Colon (tissue), 2 donors: ENCODE results near the gene KLHL40.

Source experiments
- FAIRE-seq: peaks from 2 replicates; lab custom pipeline; 2012; peaks lifted over from hg19 to GRCh38; lab: Jason Lieb, UNC
- donor health status: control.
- donor health status: control.

The KLHL40 gene, protein sequence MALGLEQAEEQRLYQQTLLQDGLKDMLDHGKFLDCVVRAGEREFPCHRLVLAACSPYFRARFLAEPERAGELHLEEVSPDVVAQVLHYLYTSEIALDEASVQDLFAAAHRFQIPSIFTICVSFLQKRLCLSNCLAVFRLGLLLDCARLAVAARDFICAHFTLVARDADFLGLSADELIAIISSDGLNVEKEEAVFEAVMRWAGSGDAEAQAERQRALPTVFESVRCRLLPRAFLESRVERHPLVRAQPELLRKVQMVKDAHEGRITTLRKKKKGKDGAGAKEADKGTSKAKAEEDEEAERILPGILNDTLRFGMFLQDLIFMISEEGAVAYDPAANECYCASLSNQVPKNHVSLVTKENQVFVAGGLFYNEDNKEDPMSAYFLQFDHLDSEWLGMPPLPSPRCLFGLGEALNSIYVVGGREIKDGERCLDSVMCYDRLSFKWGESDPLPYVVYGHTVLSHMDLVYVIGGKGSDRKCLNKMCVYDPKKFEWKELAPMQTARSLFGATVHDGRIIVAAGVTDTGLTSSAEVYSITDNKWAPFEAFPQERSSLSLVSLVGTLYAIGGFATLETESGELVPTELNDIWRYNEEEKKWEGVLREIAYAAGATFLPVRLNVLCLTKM

DNA sequence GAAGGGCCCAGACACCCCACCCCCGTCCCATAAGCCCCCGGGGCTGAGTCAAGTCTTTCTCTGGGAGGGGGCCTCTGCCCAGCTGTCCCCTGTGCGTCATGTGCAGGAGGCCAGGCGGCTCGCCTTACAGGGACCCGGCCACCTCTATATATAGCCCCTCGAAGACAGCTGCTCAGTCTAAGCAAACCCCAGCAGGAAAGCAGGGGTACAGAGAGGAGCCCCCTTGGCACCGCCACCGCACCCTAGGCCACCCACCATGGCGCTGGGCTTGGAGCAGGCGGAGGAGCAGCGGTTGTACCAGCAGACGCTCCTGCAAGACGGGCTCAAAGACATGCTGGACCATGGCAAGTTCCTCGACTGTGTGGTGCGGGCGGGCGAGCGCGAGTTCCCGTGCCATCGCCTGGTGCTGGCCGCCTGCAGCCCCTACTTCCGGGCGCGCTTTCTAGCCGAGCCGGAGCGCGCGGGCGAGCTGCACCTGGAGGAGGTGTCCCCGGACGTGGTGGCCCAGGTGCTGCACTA lies at the start of gene KLHL40:
KLHL40 (plus strand) TSS at position 175 of the 519 bp plus-strand sequence; CDS start at position 257, 82 bp downstream.
- no peak for FAIRE-seq

- FAIRE-seq, result no peak
Measured at GRCh38 chr3:42637001-42637400, 48.3 kb upstream of the KLHL40 start.

DNA sequence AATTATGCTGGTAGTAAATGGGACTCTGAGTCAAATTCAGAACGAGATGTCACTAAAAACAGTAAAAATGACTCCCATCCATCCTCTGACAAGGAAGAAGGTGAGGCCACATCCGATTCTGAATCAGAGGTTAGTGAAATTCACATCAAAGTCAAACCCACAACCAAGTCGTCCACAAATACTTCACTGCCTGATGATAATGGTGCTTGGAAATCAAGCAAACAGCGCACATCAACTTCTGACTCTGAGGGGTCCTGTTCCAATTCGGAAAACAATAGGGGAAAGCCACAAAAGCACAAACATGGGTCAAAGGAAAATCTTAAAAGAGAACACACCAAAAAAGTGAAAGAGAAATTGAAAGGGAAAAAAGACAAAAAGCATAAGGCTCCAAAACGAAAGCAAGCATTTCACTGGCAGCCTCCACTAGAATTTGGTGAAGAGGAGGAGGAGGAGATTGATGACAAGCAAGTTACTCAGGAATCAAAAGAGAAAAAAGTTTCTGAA lies 46.9 kb upstream of the KLHL40 start:
- no peak for FAIRE-seq

DNA sequence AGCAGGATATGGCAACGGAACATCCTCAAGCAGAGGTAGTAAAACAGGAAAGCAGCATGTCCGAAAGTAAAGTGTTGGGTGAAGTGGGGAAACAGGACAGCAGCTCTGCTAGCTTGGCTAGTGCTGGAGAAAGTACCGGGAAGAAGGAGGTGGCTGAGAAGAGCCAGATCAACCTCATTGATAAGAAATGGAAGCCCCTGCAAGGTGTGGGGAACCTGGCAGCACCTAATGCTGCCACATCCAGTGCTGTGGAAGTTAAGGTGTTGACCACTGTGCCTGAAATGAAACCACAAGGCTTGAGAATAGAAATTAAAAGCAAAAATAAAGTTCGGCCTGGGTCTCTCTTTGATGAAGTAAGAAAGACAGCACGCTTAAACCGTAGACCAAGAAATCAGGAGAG lies 46.1 kb upstream of the KLHL40 start:
- FAIRE-seq, result no peak

- no peak for FAIRE-seq
Measured at GRCh38 chr3:42640129-42640528, 45.2 kb upstream of the KLHL40 start.

GRCh38 chr3:42640771-42641370 lies 44.5 kb upstream of the KLHL40 start:
- FAIRE-seq, result no peak

GRCh38 chr3:42647821-42648459 lies 37.4 kb upstream of the KLHL40 start:
- no peak for FAIRE-seq

- no peak for FAIRE-seq
Measured at GRCh38 chr3:42649006-42649405, 36.3 kb upstream of the KLHL40 start.

DNA sequence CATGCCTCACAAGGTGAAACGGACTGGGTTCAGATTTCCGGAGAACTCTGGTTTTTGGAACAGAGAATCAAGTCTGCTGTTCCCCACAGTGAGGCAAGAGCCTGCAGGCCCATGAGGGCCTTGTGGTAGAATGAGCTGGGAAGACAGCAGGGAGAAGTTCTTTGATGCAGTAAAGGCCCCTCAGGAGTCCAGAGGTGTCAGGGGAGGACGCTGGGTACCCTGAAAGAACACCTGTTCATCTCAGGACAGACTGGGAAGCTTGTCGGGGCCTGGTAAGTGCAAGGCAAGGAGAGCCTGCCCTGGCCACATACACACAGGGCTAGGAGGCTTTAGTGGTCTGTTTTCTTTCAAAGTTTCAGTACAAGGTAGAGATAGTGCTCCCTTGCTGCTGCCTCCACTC lies 35.6 kb upstream of the KLHL40 start:
- no peak for FAIRE-seq

- no peak for FAIRE-seq
Measured at GRCh38 chr3:42651248-42652091, 33.9 kb upstream of the KLHL40 start.

GRCh38 chr3:42652251-42652610 lies 33.1 kb upstream of the KLHL40 start:
- FAIRE-seq, result no peak

GRCh38 chr3:42652611-42653302 lies 32.6 kb upstream of the KLHL40 start:
- FAIRE-seq, result no peak

GRCh38 chr3:42653303-42653559 lies 32.1 kb upstream of the KLHL40 start:
- no peak for FAIRE-seq

DNA sequence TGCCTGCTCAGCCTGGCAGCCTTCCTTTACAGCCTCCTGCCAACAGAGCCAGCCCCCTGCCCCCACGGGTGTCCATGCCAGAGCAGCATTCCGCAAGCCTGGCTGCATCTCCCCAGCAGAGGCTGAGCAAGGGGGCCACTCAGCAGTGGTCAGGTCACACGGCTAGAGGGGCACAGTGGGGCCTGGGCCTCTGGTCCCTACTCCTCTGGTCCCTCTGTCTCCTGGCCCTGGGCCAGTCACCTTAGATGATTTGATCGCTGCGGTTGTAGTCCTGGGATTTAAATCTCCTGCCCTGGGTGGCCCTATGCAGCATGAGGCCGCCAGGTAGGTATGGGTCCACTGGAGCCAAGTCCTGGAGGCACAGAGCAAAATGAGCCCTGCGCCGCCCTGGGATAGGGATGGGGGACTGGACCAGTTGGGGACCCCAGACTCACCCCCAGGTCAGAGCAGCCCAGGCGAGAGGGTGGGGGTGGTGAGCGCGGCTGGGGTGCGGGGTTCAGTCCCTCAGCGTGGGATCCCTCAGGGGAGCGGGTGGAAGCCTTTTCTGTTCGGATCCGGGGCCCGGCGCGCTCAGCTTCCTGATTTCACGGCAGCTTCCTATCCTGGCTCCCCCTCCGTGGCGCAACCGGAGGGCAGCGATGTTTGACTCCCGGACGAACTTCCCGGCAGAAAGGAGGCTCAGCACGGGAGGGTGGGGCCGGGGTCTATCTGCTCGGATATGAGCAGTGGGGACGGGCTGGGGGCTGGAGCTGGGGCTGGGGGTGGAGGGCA lies 31.6 kb upstream of the KLHL40 start, which contains the start of gene ZBTB47:
ZBTB47 (plus strand) TSS at position 138 of the 771 bp plus-strand sequence. CDS start 4,659 bp downstream, outside the sequence.
- no peak for FAIRE-seq

DNA sequence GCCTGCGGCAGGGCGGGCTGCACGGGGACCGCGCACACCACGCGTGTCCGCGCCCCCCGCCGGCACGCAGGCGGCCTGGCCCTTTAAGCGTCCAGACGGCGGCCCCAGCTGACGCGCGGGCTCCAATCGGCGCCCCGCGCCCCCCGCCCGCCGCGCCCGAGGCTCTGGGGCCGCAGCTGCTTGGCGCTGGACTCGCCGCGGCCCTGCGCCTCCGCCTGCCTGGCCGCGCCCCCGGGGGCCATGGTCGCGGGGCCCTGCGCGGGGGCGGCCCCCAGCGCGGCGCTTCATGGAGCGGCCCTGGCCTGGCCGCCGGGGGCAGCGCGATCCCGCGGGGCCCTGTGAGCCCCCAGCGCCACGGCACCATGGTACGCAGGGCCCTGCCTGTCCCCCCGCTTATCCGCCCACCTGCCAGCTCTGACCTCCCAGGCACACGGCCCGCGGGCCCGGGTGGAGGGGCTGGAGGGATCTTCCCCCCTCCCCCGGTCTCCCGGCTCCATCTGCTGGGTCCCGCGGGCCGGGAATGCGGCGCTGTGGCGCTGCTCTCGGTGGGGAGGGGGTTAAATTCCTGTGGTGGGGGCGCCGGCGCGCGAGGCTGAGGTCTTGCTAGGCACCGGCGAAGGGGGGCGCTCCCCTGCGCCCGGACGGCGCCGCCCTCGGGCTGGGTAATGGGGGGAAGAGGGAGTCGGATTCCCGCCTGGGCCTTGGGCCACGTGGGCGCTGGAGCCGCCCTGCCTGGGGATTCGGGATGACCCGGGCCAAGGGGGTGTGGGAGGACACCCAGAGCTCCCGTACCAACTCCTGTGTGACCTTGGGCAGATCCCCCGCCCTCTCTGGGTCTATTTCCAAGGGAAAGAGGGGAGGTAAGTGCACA lies 30.8 kb upstream of the KLHL40 start:
- no peak for FAIRE-seq

GRCh38 chr3:42655331-42655888 lies 29.9 kb upstream of the KLHL40 start:
- no peak for FAIRE-seq

- FAIRE-seq, result no peak
Measured at GRCh38 chr3:42655980-42656679, 29.2 kb upstream of the KLHL40 start.
